ENCODE results near the gene SIL1.

GRCh38 chr5:139131921-139132432 lies 66.2 kb downstream of the SIL1 start:
- TF ChIP-seq, protein P1, sequence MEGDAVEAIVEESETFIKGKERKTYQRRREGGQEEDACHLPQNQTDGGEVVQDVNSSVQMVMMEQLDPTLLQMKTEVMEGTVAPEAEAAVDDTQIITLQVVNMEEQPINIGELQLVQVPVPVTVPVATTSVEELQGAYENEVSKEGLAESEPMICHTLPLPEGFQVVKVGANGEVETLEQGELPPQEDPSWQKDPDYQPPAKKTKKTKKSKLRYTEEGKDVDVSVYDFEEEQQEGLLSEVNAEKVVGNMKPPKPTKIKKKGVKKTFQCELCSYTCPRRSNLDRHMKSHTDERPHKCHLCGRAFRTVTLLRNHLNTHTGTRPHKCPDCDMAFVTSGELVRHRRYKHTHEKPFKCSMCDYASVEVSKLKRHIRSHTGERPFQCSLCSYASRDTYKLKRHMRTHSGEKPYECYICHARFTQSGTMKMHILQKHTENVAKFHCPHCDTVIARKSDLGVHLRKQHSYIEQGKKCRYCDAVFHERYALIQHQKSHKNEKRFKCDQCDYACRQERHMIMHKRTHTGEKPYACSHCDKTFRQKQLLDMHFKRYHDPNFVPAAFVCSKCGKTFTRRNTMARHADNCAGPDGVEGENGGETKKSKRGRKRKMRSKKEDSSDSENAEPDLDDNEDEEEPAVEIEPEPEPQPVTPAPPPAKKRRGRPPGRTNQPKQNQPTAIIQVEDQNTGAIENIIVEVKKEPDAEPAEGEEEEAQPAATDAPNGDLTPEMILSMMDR (IDR thresholded peaks at IDR 0.05) = no peak
- no peak for TF ChIP-seq POLR2A (IDR thresholded peaks at IDR 0.05)

All from uterus (tissue), 2 donors.